Stimulated activated CD4-positive, alpha-beta T cell treated with anti-CD3 and anti-CD28 coated beads, Interleukin-12 subunit alpha, Interleukin-12 subunit beta, amount 100 ng/mL, for 24 hours (primary cell): ENCODE data around the gene ROBO1.
"Not testable (repeated sequence)": the region's sequence is repeated elsewhere in the genome, so short reads cannot be mapped to it uniquely, and the experiment has no call there.

Source experiments
- DNase-seq, 2 experiments: peaks; one replicate each; pipeline ENCODE4 v3.0.0-alpha.2; 2020; ENCODE audit warnings: low read depth in 2 of 2

The ROBO1 gene

GRCh38 chr3:79310016-79310415 is 457.8 kb downstream of the ROBO1 start:
- DNase-seq: no peak

- DNase-seq: no peak
Observed at GRCh38 chr3:79306934-79307570, 460.7 kb downstream of the ROBO1 start.

GRCh38 chr3:79299949-79300635 is 467.7 kb downstream of the ROBO1 start:
- not testable (repeated sequence) for DNase-seq

- DNase-seq: no peak
Observed at GRCh38 chr3:79297245-79297960, 470.4 kb downstream of the ROBO1 start.

GRCh38 chr3:79286882-79287281 is 480.9 kb downstream of the ROBO1 start:
- DNase-seq: no peak

GRCh38 chr3:79285871-79286270 is 481.9 kb downstream of the ROBO1 start:
- no peak for DNase-seq

GRCh38 chr3:79285380-79285779 is 482.4 kb downstream of the ROBO1 start:
- DNase-seq: no peak

GRCh38 chr3:79284781-79285180 is 483.0 kb downstream of the ROBO1 start:
- no peak for DNase-seq

GRCh38 chr3:79278681-79279080 is 489.1 kb downstream of the ROBO1 start:
- DNase-seq: no peak

- no peak for DNase-seq
Observed at GRCh38 chr3:79268422-79268821, 499.4 kb downstream of the ROBO1 start.

GRCh38 chr3:79264892-79265291 is 502.9 kb downstream of the ROBO1 start:
- DNase-seq: no peak

GRCh38 chr3:79263423-79263822 is 504.4 kb downstream of the ROBO1 start:
- DNase-seq: no peak

- DNase-seq: no peak
Observed at GRCh38 chr3:79258479-79258878, 509.3 kb downstream of the ROBO1 start.

GRCh38 chr3:79257791-79258190 is 510.0 kb downstream of the ROBO1 start:
- no peak for DNase-seq

GRCh38 chr3:79255702-79256101 is 512.1 kb downstream of the ROBO1 start:
- no peak for DNase-seq

GRCh38 chr3:79255292-79255691 is 512.5 kb downstream of the ROBO1 start:
- no peak for DNase-seq

- no peak for DNase-seq
Observed at GRCh38 chr3:79253704-79254103, 514.1 kb downstream of the ROBO1 start.

GRCh38 chr3:79253271-79253670 is 514.5 kb downstream of the ROBO1 start:
- DNase-seq: no peak

- no peak for DNase-seq
Observed at GRCh38 chr3:79250746-79251145, 517.1 kb downstream of the ROBO1 start.

GRCh38 chr3:79249701-79250100 is 518.1 kb downstream of the ROBO1 start:
- no peak for DNase-seq

- DNase-seq: no peak
Observed at GRCh38 chr3:79247725-79248043, 520.1 kb downstream of the ROBO1 start.

- no peak for DNase-seq
Observed at GRCh38 chr3:79246875-79247724, 520.7 kb downstream of the ROBO1 start.
